Neutrophil (primary cell): ENCODE data around the gene HOXA4.

ENCODE experiments used
- H3K27ac ChIP-seq: fragments of 200-600 bp; sonication (generic); 2 replicates; pipeline ENCODE4 v1.5.1; 2016; ENCODE audit warnings: mild to moderate bottlenecking, moderate library complexity
- H3K27me3 ChIP-seq: fragments of 200-600 bp; sonication (generic); 2 replicates; pipeline ENCODE4 v1.6.0; 2016; ENCODE audit warnings: mild to moderate bottlenecking
- H3K36me3 ChIP-seq: fragments of 200-600 bp; sonication (generic); 2 replicates; pipeline ENCODE4 v1.5.1; 2017
- H3K4me1 ChIP-seq, 2 experiments: fragments of 200-600 bp in 1 of 2; sonication (generic) in 1 of 2; 1 replicate in 1 of 2; 2 replicates in 1 of 2; pipeline versions ENCODE4 v1.5.1 to v1.6.1; 2013 to 2016; ENCODE audit warnings: low read depth in 1 of 2, low read length in 1 of 2, mild to moderate bottlenecking in 1 of 2, moderate library complexity in 1 of 2; ENCODE audit not compliant: control insufficient read depth in 1 of 2, insufficient read depth in 1 of 2
- H3K4me3 ChIP-seq, 2 experiments: fragments of 200-600 bp in 1 of 2; sonication (generic) in 1 of 2; 1 replicate in 1 of 2; 2 replicates in 1 of 2; pipeline ENCODE4 v1.5.1; 2013 to 2016; ENCODE audit warnings: low read depth in 1 of 2, low read length in 1 of 2, mild to moderate bottlenecking in 1 of 2, moderate library complexity in 1 of 2
- H3K9me3 ChIP-seq: fragments of 200-600 bp; sonication (generic); 2 replicates; pipeline ENCODE4 v1.5.1; 2016
- CTCF ChIP-seq: fragments of 200-600 bp; sonication (generic); IDR thresholded peaks from 2 replicates; pipeline ENCODE4 v1.5.1; 2016; ENCODE audit warnings: antibody characterized with exemption

HOXA4 gene

GRCh38 chr7:27171325-27171636, 40.7 kb upstream of the HOXA4 start:
- Histone ChIP-seq H3K27me3 (peaks cover 100% of the 10 kb centered on the region), H3K4me1 (peaks cover 34 to 69% of the 10 kb centered on the region in 2 experiments), H3K9me3 (no peaks in the 10 kb centered on the region), H3K36me3 (no peaks in the 10 kb centered on the region), H3K4me3 (no peak overlapping the region), H3K27ac (no peak overlapping the region)
- TF ChIP-seq CTCF, result no peak

- Histone ChIP-seq H3K4me1 (peaks cover 40 to 75% of the 10 kb centered on the region in 2 experiments), H3K27me3 (peaks cover 100% of the 10 kb centered on the region), H3K4me3 (no peak overlapping the region), H3K36me3 (no peaks in the 10 kb centered on the region), H3K27ac (no peak overlapping the region), H3K9me3 (no peaks in the 10 kb centered on the region)
- no peak for TF ChIP-seq CTCF
Measured at GRCh38 chr7:27170426-27171324, 40.1 kb upstream of the HOXA4 start.

- TF ChIP-seq CTCF, result no peak
- no peak overlapping the region for H3K27ac ChIP-seq
- H3K4me3 ChIP-seq, result peak overlapping the region in 1 of 2 experiments; percentile 35
- H3K27me3 ChIP-seq, result peaks cover 100% of the 10 kb centered on the region
- no peaks in the 10 kb centered on the region for H3K36me3 ChIP-seq
- H3K9me3 ChIP-seq, result no peaks in the 10 kb centered on the region
- peaks cover 49 to 83% of the 10 kb centered on the region in 2 experiments for H3K4me1 ChIP-seq
Measured at GRCh38 chr7:27169658-27170425, 39.3 kb upstream of the HOXA4 start.

- Histone ChIP-seq H3K4me3 (no peak overlapping the region), H3K36me3 (no peaks in the 10 kb centered on the region), H3K9me3 (no peaks in the 10 kb centered on the region), H3K4me1 (peaks cover 56 to 85% of the 10 kb centered on the region in 2 experiments), H3K27me3 (peaks cover 100% of the 10 kb centered on the region), H3K27ac (no peak overlapping the region)
- TF ChIP-seq CTCF, result no peak
Measured at GRCh38 chr7:27168265-27168947, 37.8 kb upstream of the HOXA4 start.

GRCh38 chr7:27167916-27168264, 37.3 kb upstream of the HOXA4 start:
- Histone ChIP-seq H3K4me3 (no peak overlapping the region), H3K27me3 (peaks cover 100% of the 10 kb centered on the region), H3K9me3 (no peaks in the 10 kb centered on the region), H3K36me3 (no peaks in the 10 kb centered on the region), H3K4me1 (peaks cover 51 to 82% of the 10 kb centered on the region in 2 experiments), H3K27ac (no peak overlapping the region)
- no peak for TF ChIP-seq CTCF
